GM23338 (cell line): ENCODE measurements around the gene DNAJC13. TPM values are rescaled to one million over a fixed set of nuclear protein-coding genes. Genes with fewer than 3 reads are reported as not detected.

ENCODE experiments used
- ATAC-seq: fragments of 200-7000 bp; cut with Tn5 transposase; 3 replicates; pipeline ENCODE4 v1.9.1; 2020
- DNase-seq: peaks from one replicate; pipeline ENCODE4 v3.0.0-alpha.2; 2015; ENCODE audit warnings: low spot score
- H2AFZ ChIP-seq: fragments of 200-600 bp; sonication (generic); 2 replicates; pipeline ENCODE4 v1.8.0; 2016; ENCODE audit warnings: antibody characterized with exemption, mild to moderate bottlenecking, moderate library complexity
- H3F3A ChIP-seq: fragments of 200-600 bp; sonication (generic); replicated peaks from 2 replicates; pipeline ENCODE4 v1.8.0; 2017; ENCODE audit warnings: antibody characterized with exemption, mixed run types, low read depth
- H3K27ac ChIP-seq: fragments of 200-600 bp; sonication (generic); 2 replicates; pipeline ENCODE4 v1.6.1; 2016; ENCODE audit warnings: low read depth
- H3K27me3 ChIP-seq: fragments of 200-600 bp; sonication (generic); 2 replicates; pipeline ENCODE4 v1.8.0; 2016; ENCODE audit warnings: mild to moderate bottlenecking, mixed run types, moderate library complexity; ENCODE audit not compliant: insufficient read depth
- H3K36me3 ChIP-seq: fragments of 200-600 bp; sonication (generic); 2 replicates; pipeline ENCODE4 v1.8.0; 2016; ENCODE audit warnings: mild to moderate bottlenecking; ENCODE audit not compliant: insufficient read depth
- H3K4me1 ChIP-seq: fragments of 200-600 bp; sonication (generic); 2 replicates; pipeline ENCODE4 v1.8.0; 2016; ENCODE audit warnings: mild to moderate bottlenecking, moderate library complexity; ENCODE audit not compliant: insufficient read depth
- H3K4me2 ChIP-seq: fragments of 200-600 bp; sonication (generic); 2 replicates; pipeline ENCODE4 v1.7.1; 2017; ENCODE audit warnings: mixed run types
- H3K4me3 ChIP-seq: fragments of 200-600 bp; sonication (generic); 2 replicates; pipeline ENCODE4 v1.6.1; 2016; ENCODE audit warnings: mixed run types
- H3K79me2 ChIP-seq: fragments of 200-600 bp; sonication (generic); replicated peaks from 2 replicates; pipeline ENCODE4 v1.8.0; 2017; ENCODE audit warnings: mild to moderate bottlenecking; ENCODE audit not compliant: insufficient read depth
- H3K9me2 ChIP-seq: fragments of 200-600 bp; sonication (generic); 2 replicates; pipeline ENCODE4 v1.8.0; 2017; ENCODE audit not compliant: insufficient read depth
- H4K20me1 ChIP-seq: fragments of 200-600 bp; sonication (generic); replicated peaks from 2 replicates; pipeline ENCODE4 v1.8.0; 2017; ENCODE audit warnings: mild to moderate bottlenecking; ENCODE audit not compliant: insufficient read depth
- H3K27ac Mint-ChIP-seq: 2 replicates; pipeline ENCODE4 v1.8.0; 2020; ENCODE audit warnings: inconsistent platforms, mild to moderate bottlenecking, moderate library complexity, mixed read lengths
- H3K27me3 Mint-ChIP-seq: 3 replicates; pipeline ENCODE4 v1.8.0; 2022; ENCODE audit warnings: low read depth, mild to moderate bottlenecking, moderate library complexity, mixed read lengths, inconsistent platforms; ENCODE audit not compliant: insufficient read depth, poor library complexity
- H3K36me3 Mint-ChIP-seq: 3 replicates; pipeline ENCODE4 v1.8.0; 2021; ENCODE audit warnings: low read depth, mild to moderate bottlenecking, inconsistent platforms, moderate library complexity, mixed read lengths
- H3K4me1 Mint-ChIP-seq: 3 replicates; pipeline ENCODE4 v1.8.0; 2020; ENCODE audit warnings: mild to moderate bottlenecking, inconsistent platforms, mixed read lengths
- H3K4me3 Mint-ChIP-seq: 3 replicates; pipeline ENCODE4 v1.8.0; 2021; ENCODE audit warnings: moderate library complexity, mild to moderate bottlenecking, inconsistent platforms, mixed read lengths
- H3K9me3 Mint-ChIP-seq: 3 replicates; pipeline ENCODE4 v1.8.0; 2020; ENCODE audit warnings: moderate library complexity, mild to moderate bottlenecking, inconsistent platforms, mixed read lengths
- CREB1 ChIP-seq: fragments of 250-450 bp; sonication (Bioruptor Pico); IDR thresholded peaks from 2 replicates; pipeline ENCODE4 v1.5.0; 2020; ENCODE audit warnings: low read depth, mild to moderate bottlenecking, moderate library complexity
- EZH2 ChIP-seq: fragments of 200-600 bp; sonication (generic); IDR thresholded peaks from one replicate; pipeline ENCODE4 v1.8.0; 2017; ENCODE audit warnings: antibody characterized with exemption, mild to moderate bottlenecking, low read depth; ENCODE audit not compliant: unreplicated experiment
- EZH2phosphoT487 ChIP-seq: fragments of 200-600 bp; sonication (generic); IDR thresholded peaks from one replicate; pipeline ENCODE4 v1.8.1; 2018; ENCODE audit warnings: antibody characterized with exemption; ENCODE audit not compliant: unreplicated experiment
- JUNB ChIP-seq: IDR thresholded peaks from one replicate; pipeline ENCODE4 v1.6.1; 2016; ENCODE audit warnings: antibody characterized with exemption; ENCODE audit not compliant: unreplicated experiment
- NANOG ChIP-seq: IDR thresholded peaks from 2 replicates; pipeline ENCODE4 v1.6.1; 2016; ENCODE audit warnings: antibody characterized with exemption, borderline replicate concordance
- STAT1 ChIP-seq: IDR thresholded peaks from one replicate; pipeline ENCODE4 v1.6.1; 2016; ENCODE audit warnings: antibody characterized with exemption; ENCODE audit not compliant: unreplicated experiment
- ZNF114 ChIP-seq: fragments of 250-450 bp; sonication (Bioruptor Pico); IDR thresholded peaks from 2 replicates; pipeline ENCODE4 v1.5.0; 2020; ENCODE audit warnings: mild to moderate bottlenecking, moderate library complexity
- ZNF331 ChIP-seq: fragments of 250-450 bp; sonication (Bioruptor Pico); IDR thresholded peaks from 2 replicates; pipeline ENCODE4 v1.5.0; 2020; ENCODE audit warnings: low read depth, mild to moderate bottlenecking, moderate library complexity
- polyA plus RNA-seq: library from polyadenylated mRNA; unstranded; fragments of >200 nt; fragmentation: Nextera tagmentation; extraction: Ambion mirVana; gene quantifications from 2 replicates; pipeline ENCODE4 v1.2.1, GENCODE V29; 2016
- total RNA-seq: library from RNA; depleted of rRNA; stranded (reverse); fragments of >200 nt; shearing (Covaris generic); gene quantifications from 2 replicates; pipeline ENCODE4 v1.2.3, GENCODE V29; 2014
- TF ChIP-seq, protein P1 (sequence below), 2 experiments: fragments of 200-600 bp in 1 of 2; sonication (generic) in 1 of 2; conservative IDR thresholded peaks; 2 replicates each; pipeline versions ENCODE4 v1.5.1 to v1.6.1; 2016 to 2017; ENCODE audit warnings: antibody characterized with exemption in 2 of 2, low read depth in 2 of 2, mild to moderate bottlenecking in 2 of 2, moderate library complexity in 1 of 2
- TF ChIP-seq, protein P2 (sequence below): fragments of 250-450 bp; sonication (Bioruptor Pico); IDR thresholded peaks from 2 replicates; pipeline ENCODE4 v1.5.0; 2020; ENCODE audit warnings: mild to moderate bottlenecking, moderate library complexity

The DNAJC13 gene
- total and polyA plus RNA-seq, 2 experiments from 2014 or later, result 8.3 to 33.6 TPM

DNA sequence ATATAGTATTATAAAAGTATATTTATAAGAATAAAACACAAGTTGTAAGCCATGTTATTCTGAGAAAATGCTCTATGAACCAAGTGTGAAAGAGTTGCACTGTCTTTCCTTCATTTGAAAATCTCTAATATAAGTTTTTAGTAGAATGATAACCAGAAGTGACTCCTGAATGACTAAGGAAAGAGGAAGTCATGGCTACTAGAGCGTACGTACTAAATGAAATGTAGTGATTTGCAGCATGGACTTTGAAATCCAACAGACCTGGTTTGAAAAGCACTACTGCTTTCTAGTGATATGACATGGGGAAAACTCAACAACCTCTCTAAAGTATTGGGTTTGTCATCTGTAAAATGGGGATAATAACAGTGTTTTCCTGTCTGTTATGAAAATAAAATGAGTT lies 10.3 kb upstream of the DNAJC13 start (continued):
- TF ChIP-seq, protein P1, sequence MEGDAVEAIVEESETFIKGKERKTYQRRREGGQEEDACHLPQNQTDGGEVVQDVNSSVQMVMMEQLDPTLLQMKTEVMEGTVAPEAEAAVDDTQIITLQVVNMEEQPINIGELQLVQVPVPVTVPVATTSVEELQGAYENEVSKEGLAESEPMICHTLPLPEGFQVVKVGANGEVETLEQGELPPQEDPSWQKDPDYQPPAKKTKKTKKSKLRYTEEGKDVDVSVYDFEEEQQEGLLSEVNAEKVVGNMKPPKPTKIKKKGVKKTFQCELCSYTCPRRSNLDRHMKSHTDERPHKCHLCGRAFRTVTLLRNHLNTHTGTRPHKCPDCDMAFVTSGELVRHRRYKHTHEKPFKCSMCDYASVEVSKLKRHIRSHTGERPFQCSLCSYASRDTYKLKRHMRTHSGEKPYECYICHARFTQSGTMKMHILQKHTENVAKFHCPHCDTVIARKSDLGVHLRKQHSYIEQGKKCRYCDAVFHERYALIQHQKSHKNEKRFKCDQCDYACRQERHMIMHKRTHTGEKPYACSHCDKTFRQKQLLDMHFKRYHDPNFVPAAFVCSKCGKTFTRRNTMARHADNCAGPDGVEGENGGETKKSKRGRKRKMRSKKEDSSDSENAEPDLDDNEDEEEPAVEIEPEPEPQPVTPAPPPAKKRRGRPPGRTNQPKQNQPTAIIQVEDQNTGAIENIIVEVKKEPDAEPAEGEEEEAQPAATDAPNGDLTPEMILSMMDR (conservative IDR thresholded peaks at IDR 0.05; ENCODE audit: low read depth in 2 of 2), result no peak
- TF ChIP-seq ZNF114 (CRISPR knock-in tag), result no peak
- TF ChIP-seq NANOG, result no peak

DNA sequence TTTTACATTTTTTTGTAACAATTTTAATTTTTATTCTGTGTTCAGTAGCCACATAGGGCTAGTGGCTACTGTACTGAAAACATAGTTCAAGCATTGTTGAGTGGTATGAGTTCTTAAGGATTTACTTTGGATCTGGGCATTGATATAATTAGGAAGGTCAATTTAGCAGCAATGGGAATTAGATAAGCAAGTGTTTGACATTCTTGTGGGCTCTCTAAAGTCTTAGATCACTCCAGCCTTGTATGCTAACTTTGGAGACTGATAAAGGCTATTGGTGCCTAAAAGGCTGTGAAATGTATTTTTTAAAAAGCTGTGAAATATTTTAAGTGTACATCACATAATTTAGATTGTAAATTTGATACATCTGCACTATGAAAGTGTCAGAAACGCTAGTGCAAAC lies 2.5 kb upstream of the DNAJC13 start:
- no peak overlapping the region for H3K4me3 ChIP-seq
- ATAC-seq (no peak), DNase-seq (no peak)
- H3K36me3 ChIP-seq, result no peaks in the 10 kb centered on the region
- Mint-ChIP-seq H3K4me3 (no peak overlapping the region), H3K4me1 (peaks cover 16% of the 10 kb centered on the region), H3K27me3 (peaks cover 8% of the 10 kb centered on the region), H3K36me3 (peaks cover 2% of the 10 kb centered on the region; the same call in 1 of the 3 replicates), H3K9me3 (no peaks in the 10 kb centered on the region; the same call in 2 of the 3 replicates), H3K27ac (no peak overlapping the region)
- H3K27ac ChIP-seq, result no peak overlapping the region
- H3K4me1 ChIP-seq, result peaks cover 13% of the 10 kb centered on the region
- no peaks in the 10 kb centered on the region for H3K27me3 ChIP-seq
- H4K20me1 ChIP-seq, result no peaks in the 10 kb centered on the region
- H2AFZ ChIP-seq, result no peak overlapping the region
- H3K9me2 ChIP-seq, result no peaks in the 10 kb centered on the region
- no peak overlapping the region for H3K4me2 ChIP-seq
- peaks cover 23% of the 10 kb centered on the region for H3K79me2 ChIP-seq
- no peaks in the 10 kb centered on the region for H3F3A ChIP-seq
- TF ChIP-seq CREB1 (CRISPR knock-in tag) (no peak), ZNF331 (no peak), NANOG (no peak), JUNB (no peak), EZH2phosphoT487 (no peak), EZH2 (no peak), STAT1 (no peak)
- TF ChIP-seq, protein P2, sequence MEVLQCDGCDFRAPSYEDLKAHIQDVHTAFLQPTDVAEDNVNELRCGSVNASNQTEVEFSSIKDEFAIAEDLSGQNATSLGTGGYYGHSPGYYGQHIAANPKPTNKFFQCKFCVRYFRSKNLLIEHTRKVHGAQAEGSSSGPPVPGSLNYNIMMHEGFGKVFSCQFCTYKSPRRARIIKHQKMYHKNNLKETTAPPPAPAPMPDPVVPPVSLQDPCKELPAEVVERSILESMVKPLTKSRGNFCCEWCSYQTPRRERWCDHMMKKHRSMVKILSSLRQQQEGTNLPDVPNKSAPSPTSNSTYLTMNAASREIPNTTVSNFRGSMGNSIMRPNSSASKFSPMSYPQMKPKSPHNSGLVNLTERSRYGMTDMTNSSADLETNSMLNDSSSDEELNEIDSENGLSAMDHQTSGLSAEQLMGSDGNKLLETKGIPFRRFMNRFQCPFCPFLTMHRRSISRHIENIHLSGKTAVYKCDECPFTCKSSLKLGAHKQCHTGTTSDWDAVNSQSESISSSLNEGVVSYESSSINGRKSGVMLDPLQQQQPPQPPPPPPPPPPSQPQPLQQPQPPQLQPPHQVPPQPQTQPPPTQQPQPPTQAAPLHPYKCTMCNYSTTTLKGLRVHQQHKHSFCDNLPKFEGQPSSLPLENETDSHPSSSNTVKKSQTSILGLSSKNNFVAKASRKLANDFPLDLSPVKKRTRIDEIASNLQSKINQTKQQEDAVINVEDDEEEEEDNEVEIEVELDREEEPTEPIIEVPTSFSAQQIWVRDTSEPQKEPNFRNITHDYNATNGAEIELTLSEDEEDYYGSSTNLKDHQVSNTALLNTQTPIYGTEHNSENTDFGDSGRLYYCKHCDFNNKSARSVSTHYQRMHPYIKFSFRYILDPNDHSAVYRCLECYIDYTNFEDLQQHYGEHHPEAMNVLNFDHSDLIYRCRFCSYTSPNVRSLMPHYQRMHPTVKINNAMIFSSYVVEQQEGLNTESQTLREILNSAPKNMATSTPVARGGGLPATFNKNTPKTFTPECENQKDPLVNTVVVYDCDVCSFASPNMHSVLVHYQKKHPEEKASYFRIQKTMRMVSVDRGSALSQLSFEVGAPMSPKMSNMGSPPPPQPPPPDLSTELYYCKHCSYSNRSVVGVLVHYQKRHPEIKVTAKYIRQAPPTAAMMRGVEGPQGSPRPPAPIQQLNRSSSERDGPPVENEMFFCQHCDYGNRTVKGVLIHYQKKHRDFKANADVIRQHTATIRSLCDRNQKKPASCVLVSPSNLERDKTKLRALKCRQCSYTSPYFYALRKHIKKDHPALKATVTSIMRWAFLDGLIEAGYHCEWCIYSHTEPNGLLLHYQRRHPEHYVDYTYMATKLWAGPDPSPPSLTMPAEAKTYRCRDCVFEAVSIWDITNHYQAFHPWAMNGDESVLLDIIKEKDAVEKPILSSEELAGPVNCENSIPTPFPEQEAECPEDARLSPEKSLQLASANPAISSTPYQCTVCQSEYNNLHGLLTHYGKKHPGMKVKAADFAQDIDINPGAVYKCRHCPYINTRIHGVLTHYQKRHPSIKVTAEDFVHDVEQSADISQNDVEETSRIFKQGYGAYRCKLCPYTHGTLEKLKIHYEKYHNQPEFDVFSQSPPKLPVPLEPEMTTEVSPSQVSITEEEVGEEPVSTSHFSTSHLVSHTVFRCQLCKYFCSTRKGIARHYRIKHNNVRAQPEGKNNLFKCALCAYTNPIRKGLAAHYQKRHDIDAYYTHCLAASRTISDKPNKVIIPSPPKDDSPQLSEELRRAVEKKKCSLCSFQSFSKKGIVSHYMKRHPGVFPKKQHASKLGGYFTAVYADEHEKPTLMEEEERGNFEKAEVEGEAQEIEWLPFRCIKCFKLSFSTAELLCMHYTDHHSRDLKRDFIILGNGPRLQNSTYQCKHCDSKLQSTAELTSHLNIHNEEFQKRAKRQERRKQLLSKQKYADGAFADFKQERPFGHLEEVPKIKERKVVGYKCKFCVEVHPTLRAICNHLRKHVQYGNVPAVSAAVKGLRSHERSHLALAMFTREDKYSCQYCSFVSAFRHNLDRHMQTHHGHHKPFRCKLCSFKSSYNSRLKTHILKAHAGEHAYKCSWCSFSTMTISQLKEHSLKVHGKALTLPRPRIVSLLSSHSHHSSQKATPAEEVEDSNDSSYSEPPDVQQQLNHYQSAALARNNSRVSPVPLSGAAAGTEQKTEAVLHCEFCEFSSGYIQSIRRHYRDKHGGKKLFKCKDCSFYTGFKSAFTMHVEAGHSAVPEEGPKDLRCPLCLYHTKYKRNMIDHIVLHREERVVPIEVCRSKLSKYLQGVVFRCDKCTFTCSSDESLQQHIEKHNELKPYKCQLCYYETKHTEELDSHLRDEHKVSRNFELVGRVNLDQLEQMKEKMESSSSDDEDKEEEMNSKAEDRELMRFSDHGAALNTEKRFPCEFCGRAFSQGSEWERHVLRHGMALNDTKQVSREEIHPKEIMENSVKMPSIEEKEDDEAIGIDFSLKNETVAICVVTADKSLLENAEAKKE (CRISPR knock-in tag), result no peak
- TF ChIP-seq, protein P1 (conservative IDR thresholded peaks at IDR 0.05; ENCODE audit: low read depth in 2 of 2), result no peak
